Measurements from ENCODE around the gene DMRTA2. TPM values are rescaled to one million over a fixed set of nuclear protein-coding genes. Genes with fewer than 3 reads are reported as not detected.

Gene DMRTA2
- total RNA-seq, 1 donor from 2014 or later = not detected

DNA sequence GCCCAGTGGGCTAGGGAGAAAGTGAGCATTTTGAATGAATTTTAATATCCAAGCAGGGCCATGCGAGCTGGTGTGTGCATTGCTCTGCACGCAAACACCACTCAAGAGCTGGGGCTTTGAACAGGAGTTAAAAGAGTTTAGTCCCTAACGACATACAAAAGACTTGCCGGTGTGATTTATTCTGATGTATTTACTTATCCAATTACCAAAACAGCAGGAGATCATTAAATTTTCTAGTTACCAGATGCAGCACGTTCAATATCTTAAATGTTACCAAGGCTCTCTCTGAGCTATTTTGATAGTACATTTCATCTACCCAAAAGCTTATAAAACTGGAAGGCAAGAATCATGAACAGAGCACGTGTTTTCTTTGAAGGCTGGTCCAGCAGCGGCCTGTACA lies 30.0 kb upstream of the DMRTA2 start:
- no peaks in the 10 kb centered on the region for H3K4me1 Mint-ChIP-seq
- no peaks in the 10 kb centered on the region for H3K9me3 Mint-ChIP-seq
- no peak for DNase-seq (ENCODE audit: low read depth, low spot score)
- no peak overlapping the region for H3K4me3 Mint-ChIP-seq
- H3K27ac Mint-ChIP-seq (ENCODE audit: unreplicated experiment) = no peak overlapping the region
- TF ChIP-seq, protein P1, sequence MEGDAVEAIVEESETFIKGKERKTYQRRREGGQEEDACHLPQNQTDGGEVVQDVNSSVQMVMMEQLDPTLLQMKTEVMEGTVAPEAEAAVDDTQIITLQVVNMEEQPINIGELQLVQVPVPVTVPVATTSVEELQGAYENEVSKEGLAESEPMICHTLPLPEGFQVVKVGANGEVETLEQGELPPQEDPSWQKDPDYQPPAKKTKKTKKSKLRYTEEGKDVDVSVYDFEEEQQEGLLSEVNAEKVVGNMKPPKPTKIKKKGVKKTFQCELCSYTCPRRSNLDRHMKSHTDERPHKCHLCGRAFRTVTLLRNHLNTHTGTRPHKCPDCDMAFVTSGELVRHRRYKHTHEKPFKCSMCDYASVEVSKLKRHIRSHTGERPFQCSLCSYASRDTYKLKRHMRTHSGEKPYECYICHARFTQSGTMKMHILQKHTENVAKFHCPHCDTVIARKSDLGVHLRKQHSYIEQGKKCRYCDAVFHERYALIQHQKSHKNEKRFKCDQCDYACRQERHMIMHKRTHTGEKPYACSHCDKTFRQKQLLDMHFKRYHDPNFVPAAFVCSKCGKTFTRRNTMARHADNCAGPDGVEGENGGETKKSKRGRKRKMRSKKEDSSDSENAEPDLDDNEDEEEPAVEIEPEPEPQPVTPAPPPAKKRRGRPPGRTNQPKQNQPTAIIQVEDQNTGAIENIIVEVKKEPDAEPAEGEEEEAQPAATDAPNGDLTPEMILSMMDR (conservative IDR thresholded peaks at IDR 0.05) = no peak
- H3K27me3 Mint-ChIP-seq (ENCODE audit: low read depth) = no peaks in the 10 kb centered on the region
- H3K36me3 Mint-ChIP-seq (ENCODE audit: low read depth) = no peaks in the 10 kb centered on the region

GRCh38 chr1:50452700-50453099 lies 29.5 kb upstream of the DMRTA2 start:
- TF ChIP-seq, protein P1 (conservative IDR thresholded peaks at IDR 0.05) = no peak
- Mint-ChIP-seq H3K27ac (ENCODE audit: unreplicated experiment) (no peak overlapping the region), H3K4me1 (no peaks in the 10 kb centered on the region), H3K9me3 (no peaks in the 10 kb centered on the region), H3K36me3 (ENCODE audit: low read depth) (no peaks in the 10 kb centered on the region), H3K4me3 (no peak overlapping the region), H3K27me3 (ENCODE audit: low read depth) (no peaks in the 10 kb centered on the region)
- no peak for DNase-seq (ENCODE audit: low read depth, low spot score)

- Mint-ChIP-seq H3K27me3 (ENCODE audit: low read depth) (no peaks in the 10 kb centered on the region), H3K4me3 (no peak overlapping the region), H3K36me3 (ENCODE audit: low read depth) (no peaks in the 10 kb centered on the region), H3K9me3 (no peaks in the 10 kb centered on the region), H3K4me1 (no peaks in the 10 kb centered on the region), H3K27ac (ENCODE audit: unreplicated experiment) (peak overlapping the region; percentile 58)
- TF ChIP-seq, protein P1 (conservative IDR thresholded peaks at IDR 0.05) = no peak
- DNase-seq (ENCODE audit: low read depth, low spot score) = no peak
Observed at GRCh38 chr1:50450861-50451653, 27.8 kb upstream of the DMRTA2 start.

DNA sequence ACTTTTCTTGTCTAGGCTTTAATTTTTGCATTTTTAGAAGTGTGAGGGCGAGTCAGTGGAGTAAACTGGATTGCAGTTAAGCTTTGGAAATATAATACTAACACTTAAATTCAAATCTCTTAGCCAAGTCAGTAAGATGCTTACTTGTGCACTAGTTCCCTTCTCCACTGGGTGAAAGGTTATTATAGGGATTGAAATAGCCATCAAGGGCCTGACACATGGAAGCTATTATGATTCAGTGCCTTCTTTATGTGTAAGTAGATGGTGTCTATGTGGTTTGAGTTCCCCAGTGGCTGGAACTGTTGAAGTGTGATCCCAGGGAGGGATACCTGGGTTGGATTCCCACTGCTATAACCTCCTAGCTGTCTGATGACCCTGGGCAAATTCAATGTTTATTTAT lies 24.7 kb upstream of the DMRTA2 start:
- Mint-ChIP-seq H3K9me3 (no peaks in the 10 kb centered on the region), H3K27ac (ENCODE audit: unreplicated experiment) (no peak overlapping the region), H3K4me3 (no peak overlapping the region), H3K27me3 (ENCODE audit: low read depth) (no peaks in the 10 kb centered on the region), H3K36me3 (ENCODE audit: low read depth) (peaks cover 2% of the 10 kb centered on the region), H3K4me1 (no peaks in the 10 kb centered on the region)
- no peak for DNase-seq (ENCODE audit: low read depth, low spot score)
- TF ChIP-seq, protein P1 (conservative IDR thresholded peaks at IDR 0.05) = no peak

GRCh38 chr1:50441183-50441582 lies 17.9 kb upstream of the DMRTA2 start:
- no peaks in the 10 kb centered on the region for H3K9me3 Mint-ChIP-seq

More at GRCh38 chr1:50441183-50441582, 17.9 kb upstream of the DMRTA2 start:
- no peak for DNase-seq (ENCODE audit: low read depth, low spot score)
- H3K4me1 Mint-ChIP-seq = no peaks in the 10 kb centered on the region
- no peak overlapping the region for H3K27ac Mint-ChIP-seq (ENCODE audit: unreplicated experiment)
- H3K4me3 Mint-ChIP-seq = no peak overlapping the region
- H3K27me3 Mint-ChIP-seq (ENCODE audit: low read depth) = peaks cover 2% of the 10 kb centered on the region
- peaks cover 14% of the 10 kb centered on the region for H3K36me3 Mint-ChIP-seq (ENCODE audit: low read depth)
- TF ChIP-seq, protein P1 (conservative IDR thresholded peaks at IDR 0.05) = no peak

Measured in neural crest cell (in vitro differentiated cells).